HG03354 (cell line): ENCODE data around the gene CECR2.
"Not testable (repeated sequence)": the region's sequence is repeated elsewhere in the genome, so short reads cannot be mapped to it uniquely, and the experiment has no call there.

ENCODE experiments used
- ATAC-seq: cut with Tn5 transposase; IDR thresholded peaks from one replicate; pipeline ENCODE4 v1.9.1; 2021; ENCODE audit warnings: mild to moderate bottlenecking; ENCODE audit not compliant: unreplicated experiment, poor library complexity, severe bottlenecking

The CECR2 gene

DNA sequence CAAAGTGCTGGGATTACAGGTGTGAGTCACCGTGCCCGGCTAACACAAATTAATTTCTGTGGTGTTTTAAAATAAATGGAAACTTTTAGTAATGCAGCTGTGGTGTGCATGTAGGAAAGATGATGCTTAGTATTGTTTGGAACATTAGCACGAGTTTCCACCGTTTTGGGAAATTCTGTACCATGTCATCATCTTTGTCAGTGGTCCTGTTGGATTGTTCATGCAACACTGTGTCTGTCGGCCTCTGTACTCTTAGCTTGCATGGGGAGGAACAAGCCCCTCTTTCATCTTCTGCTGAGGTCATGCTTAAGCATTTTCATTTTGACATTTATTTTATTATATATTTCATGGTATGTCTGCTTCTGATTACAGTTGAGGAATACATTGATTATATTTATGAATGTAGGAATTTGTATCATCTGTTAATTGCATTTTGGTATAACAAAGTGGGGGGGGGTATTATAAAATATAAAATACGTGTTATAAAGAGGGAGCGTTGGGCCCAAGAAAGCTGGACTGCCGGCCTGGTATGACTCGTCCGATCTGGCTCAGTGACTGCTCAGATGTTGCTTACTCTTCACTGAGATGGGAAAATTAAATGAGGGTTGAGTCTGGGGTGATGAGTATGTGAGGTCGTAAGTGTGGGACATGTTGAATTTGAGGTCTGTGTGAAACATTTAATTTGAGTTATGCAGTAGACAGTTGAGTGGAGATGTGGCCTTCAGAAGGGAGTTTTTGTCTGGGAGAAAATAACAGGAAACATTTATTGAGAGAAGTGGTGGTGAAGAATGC, 28.7 kb downstream of the CECR2 start:
- ATAC-seq, result no peak

DNA sequence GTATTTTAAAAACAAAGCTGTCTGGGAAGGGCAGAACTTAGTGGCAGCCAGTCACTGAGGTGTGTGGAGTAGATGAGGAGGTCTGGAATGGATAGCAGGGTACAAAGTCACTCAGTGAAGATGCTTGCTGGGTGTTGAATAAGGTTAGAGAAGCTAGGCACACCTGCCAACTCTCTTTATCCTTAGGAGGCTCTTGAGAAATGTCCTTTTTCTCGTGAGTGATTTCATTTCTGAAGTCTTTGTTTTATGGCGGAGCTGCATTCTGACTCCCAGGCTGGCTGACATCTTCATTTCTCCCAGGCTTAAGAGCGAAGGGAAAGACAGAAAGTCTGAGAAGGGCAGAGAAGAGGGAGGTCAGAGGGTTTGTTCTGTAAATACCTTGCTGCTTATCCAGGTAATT, 31.0 kb downstream of the CECR2 start:
- no peak for ATAC-seq

DNA sequence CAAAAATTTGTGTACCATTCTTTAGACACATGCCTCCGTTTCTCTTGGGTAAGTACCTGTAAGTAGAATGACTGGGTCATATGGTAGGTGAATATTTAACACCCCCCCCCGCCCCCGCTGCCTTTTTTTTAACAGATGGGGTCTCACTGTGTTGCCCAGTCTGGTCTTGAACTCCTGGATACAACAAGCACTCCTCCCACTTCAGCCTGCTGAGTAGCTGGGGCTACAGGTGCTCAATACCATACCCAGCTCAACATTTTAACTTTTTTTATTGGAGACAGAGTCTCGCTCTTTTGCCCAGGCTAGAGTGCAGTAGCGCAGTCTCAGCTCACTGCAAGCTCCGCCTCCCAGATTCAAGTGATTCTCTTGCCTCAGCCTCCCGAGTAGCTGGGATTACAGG, 32.5 kb downstream of the CECR2 start:
- ATAC-seq, result no peak

DNA sequence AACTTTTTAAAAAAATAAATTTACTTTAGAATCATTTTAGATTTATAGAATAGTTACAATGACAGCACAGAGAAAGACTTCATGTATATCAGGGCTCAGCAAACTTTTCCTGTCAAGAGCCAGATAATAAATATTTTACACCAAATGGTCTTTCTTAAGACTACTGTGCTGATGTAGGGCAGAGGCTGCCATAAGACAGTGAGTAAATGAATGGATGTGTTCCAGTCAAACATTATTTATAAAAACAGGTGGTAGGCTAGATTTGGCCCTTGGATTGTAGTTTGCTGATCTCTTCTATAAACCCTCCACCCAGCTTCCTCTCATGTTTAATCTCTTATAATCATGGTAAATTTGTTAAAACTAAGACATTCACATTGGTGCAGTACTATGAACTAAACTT, 33.0 kb downstream of the CECR2 start:
- no peak for ATAC-seq

DNA sequence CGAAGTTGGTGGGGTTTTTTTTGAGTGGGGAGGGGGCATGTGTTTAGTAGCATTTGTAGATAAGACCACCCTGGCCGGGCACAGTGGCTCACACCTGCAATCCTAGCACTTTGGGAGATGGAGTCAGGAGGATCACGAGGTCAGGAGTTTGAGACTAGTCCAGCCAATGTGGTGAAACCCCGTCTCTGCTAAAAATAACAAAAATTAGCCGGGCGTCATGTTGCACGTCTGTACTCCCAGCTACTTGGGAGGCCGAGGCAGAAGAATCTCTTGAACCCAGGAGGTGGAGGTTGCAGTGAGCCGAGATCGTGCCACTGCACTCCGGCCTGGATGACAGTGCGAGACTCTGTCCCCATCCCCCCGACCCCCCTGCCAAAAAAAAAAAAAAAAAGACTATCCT, 34.6 kb downstream of the CECR2 start:
- no peak for ATAC-seq

DNA sequence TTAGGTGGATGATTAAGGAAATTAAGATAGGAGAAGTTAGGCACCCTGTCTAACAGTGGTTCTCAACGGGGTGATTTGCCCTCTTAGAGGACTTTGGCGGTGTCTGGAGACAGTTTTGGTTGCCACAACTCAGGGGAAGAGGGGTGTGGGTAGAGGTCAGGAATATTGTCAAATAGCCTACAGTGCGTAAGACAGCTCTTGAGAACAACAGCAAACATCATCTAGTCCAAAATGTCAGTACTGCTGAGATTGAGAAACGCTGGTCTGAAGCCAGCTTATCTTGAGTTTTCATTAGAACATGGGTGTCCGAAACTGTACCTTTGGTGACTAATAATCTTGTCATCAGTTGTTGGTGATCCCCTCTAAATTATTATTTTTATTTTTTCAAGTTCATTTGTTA, 38.4 kb downstream of the CECR2 start:
- ATAC-seq, result no peak

DNA sequence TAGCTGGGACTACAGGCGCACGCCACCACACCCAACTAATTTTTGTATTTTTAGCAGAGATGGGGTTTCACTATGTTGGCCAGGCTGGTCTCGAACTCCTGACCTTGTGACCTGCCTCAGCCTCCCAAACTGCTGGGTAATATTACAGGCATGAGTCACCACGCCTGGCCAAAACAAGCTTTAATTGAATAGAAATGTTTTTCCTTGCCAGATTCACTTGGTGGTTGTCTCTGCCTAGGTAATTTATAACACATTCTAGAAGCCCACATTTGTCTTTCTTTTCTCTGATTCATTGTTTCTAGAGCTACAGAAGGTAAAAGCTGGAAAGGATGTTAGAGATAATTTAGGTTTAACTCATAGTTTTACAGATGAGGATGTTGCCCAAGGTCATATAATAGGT, 41.3 kb downstream of the CECR2 start:
- no peak for ATAC-seq

DNA sequence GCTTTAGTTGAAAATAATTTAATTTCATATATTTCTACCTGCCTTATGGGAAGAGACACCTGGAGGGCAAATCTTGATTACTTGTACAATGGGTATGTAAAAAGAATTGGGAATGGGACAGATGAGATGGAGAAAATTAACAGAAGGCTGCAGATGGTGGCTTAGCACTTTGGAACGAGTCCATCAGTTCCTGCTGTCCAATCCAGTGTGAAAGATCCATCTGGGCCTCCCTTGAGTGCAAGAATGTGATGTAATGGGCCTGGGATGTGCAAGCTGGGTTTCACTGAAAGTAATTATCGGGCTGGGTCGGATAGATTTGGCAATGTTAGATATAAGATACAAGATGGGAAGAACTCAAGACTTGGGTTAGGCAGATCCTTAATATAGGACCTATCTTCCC, 42.0 kb downstream of the CECR2 start:
- no peak for ATAC-seq

DNA sequence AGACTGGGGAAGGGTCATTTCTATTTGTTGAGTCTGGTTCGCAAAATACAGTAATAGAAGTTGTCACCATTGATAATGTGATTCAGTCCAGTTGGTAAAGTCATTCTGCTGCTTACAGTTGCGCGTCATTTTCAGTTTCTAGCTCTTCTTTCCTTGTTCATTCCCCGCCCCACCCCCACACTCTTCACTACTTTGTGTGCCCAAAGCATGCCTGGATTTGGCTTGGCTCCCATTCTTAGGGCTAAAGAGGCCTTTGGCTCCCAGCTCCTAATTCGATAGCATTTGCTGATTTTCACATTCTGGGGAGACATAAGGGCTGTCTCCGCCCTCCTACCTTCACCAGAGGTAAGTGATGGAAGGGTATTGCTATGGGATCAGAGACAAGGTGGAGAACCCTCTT, 43.0 kb downstream of the CECR2 start:
- ATAC-seq, result no peak

DNA sequence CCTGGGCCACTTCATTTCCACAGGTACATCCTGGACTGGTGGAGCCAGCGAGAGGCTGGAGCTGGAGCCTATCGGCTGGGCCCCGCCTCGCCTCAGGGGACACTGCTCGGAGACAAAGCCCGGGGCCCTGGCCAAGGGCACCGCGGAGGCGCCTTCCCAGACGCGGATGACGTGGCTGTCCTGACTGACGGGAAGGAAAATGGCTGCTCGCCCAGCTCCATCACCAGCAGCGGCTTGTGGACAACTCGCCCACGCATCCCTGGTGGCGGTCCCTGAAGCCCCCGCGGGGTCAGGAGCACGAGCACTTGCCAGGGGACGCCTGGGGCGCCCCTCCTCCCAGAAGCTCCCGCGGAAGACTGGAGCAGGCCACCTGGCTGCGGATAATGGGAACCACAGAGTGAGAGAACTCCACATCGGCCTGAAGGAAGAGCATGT, 49.6 kb downstream of the CECR2 start:
- ATAC-seq, result no peak

DNA sequence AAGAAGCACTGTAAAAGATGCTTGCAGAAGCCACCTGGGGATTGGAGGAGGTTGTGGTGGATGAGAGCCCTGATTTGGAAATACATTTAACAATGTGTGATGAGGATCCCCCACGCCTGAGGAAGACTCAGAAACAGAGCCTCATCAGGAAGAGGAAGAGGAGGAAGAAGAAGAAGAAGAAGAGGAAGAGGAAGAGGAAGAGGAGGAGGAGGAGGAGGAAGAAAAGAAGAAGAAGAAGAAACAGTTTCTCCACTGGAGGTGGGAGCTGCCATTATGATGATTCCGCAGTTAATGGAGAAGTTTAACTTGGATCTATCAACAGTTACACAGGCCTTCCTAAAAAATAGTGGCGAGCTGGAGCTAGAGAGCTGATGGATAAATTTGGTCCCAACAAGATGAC, 50.1 kb downstream of the CECR2 start:
- ATAC-seq, result no peak

DNA sequence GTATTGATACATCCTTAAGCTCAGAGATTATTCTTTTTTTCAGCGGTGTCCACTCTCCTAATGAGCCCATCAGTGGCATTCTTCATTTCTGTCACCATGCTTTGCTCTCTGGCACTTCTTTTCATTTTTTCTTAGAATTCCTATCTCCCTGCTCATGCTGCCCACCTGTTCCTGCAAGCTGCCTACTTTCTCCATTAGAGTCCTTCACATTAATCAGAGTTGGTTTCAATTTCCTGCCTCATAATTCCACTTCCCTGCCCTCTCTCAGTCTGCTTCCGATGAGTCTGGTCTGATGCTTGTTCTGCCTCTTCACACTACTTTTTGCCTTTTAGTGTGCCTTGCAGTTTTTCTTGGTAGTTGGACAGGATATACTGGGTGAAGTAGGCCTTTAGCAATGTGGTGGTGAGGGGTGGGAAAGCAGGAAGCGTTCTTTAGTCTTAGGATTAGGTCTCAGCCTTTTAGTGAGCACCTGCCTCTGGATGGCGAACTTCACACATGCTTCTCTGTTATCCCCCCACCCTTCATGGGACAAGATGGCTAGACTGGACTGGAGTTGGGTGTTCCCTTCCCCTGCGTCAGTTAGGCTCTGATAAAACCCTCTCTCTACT, 53.6 kb downstream of the CECR2 start:
- no peak for ATAC-seq

DNA sequence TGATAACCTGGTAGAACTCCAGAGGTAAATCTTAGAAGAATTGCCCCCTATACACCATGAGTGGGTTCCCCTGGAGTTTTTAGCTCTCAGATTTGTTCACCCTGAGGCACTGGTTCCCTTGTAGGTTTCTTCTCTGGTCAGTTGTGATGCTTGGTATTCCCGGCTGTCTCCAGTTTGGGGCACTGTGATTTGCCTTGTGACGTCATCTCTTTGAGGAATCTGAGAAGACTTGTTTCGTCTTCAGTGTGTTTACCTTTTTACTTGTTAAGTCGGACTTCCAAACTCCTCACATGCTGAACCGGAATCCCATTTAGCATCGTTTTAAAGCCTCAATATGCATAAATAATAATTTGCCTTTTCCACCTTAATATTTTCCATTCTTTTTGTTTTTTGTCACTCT, 54.4 kb downstream of the CECR2 start:
- no peak for ATAC-seq

DNA sequence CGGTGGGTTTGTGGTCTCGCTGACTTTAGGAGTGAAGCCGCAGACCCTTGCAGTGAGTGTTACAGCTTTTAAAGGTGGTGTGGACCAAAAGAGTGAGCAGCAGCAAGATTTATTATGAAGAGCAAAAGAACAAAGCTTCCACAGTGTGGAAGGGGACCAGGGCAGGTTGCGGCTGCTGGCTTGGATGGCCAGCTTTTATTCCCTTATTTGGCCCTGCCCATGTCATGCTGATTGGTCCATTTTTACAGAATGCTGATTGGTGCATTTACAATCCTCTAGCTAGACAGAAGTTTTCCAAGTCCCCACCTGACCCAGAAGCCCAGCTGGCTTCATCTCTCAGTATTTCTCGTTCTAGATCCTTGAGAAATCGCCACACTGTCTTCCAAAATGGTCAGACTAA, 58.3 kb downstream of the CECR2 start:
- not testable (repeated sequence) for ATAC-seq

DNA sequence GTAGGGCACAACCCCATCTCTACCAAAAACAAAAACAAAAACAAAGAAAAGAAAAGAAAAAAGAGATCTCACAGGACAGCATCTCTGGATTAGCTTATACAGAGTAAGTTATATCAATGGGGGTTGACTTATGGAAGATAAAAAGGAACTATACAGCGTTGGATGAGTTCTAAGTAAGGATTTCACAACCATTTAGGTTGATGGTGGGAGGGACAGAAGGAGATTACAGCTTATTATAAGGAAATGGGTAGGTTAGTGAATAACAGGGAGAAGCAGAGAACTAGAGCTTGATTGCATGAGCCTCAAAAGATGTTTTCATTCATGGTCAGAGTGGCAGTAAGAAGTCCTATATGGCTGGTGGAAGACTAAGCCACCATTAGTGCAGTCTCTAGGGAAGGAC, 60.3 kb downstream of the CECR2 start:
- no peak for ATAC-seq

DNA sequence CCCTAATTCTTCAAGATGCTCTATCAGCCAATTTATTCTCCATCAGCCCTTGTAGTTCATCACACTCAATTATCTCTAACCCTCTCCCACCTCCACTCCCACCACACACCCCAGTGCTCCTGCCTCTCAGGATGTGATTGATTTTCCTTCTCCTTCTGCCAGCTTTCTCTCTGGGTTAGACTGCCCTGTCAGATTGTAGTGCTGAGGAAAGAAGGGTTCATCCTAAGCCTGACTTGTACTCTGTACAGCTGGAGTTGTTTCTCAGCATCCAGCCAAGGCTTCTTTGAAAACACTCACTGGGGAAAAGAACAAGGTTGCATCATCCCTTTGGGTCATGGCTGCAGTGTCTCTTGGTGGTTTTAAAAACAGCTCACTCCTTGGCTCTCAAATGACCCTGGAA, 61.2 kb downstream of the CECR2 start:
- no peak for ATAC-seq

DNA sequence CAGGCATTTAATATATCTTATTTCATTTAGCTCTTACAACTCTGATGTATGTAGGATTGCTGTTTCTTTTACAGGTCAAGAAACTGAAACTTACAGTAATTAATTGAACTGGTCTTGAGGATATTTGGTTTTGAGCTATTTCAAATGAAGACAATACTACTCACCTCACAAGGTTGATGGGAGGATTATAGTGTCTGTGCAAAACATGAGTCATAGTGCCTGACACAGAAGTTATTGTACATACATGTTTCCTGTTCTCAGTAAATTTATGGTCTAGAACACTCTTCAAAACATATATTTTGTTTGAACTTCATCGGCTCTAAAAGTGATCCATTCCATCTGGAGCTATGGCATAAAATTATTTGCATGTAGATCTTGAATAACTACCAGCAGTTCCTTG, 61.9 kb downstream of the CECR2 start:
- no peak for ATAC-seq

DNA sequence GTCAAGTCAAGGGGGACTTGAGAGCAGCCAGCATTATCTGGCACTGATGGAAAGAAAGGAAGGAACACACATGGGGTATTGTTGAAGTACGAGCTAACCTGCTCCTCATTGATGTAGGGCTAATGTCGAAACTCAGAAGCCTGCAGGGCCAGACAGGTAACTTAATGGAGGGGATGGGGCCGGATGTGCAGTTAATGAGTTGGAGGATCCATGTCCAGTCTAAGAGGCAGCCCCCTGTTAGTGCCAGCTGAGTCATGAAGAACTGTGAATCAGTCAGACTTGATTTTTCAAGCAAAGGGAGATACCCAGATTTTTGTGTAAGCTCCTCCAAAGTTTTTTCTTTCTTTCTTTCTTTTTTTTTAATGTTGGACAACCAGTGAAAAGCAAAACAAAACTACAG, 65.6 kb downstream of the CECR2 start:
- no peak for ATAC-seq

DNA sequence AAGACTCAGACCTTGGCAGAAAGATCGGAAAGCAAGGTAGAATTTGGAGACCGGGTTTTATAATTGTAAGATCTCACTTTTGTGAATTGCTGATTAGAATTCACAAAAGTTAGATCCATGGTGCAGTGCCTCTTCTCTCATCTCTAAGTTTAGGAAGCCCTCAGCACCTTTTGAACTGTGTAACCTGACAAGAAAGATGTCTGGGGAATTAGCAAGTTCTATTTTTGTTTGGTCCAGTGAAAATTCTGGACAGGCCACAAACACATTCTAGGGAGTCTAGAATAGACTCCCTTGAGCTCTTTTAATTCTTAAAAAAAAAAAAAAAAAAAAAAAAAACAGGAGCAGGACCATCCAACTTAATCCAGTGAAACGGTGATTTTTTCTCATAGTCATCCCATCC, 66.1 kb downstream of the CECR2 start:
- no peak for ATAC-seq

DNA sequence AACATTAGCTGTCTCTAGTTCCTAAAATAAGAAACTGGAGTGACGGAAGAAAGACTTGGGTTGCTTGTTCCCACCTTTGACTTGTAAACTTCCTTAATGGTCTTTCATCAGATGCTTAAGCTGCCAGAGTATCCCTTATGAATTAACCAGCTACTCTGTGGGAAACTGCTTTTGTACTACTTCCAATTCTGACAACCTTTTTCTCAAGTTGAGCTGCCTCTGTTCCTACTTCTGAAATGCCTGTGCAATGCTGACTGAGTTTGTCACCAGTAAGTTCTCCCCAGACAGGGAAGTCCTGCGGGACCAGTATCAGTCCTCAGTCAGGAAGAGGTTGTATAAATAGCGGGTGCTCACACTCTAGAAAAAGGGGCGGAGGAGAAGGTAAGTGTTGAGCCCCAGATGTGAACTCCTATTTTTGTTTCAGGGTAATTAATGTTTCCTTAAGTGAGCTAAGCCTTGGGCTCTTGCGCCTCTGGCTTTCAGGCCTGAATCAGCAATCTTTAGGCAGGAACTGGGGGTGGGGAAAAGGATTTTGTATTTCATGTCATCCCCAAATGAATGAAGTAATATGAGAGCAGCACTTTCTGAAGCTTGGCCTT, 67.2 kb downstream of the CECR2 start:
- ATAC-seq, result peak; percentile 60

DNA sequence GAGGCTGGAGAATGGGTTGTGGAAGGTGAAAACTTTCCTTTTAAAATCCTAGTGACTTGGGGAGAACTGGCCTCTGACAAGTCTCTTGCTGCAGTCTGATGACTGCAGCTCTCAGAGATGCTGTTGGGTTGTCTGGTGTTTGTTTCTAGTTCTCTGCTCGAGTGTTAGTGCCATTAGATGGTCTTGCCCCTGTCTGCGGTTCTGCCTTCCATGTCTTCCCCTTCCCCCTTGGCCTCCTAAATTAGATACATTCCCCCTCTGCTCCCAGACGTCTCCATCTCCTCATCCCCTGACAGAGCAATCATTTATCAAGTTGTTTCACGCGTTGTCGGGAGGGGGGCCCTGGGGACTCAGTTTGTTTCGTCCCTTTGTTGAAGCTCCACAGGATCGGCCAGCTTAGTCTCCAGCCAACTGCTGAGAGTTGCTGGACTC, 67.7 kb downstream of the CECR2 start:
- ATAC-seq, result no peak
